GM13977 (cell line): ENCODE data around the gene ANKRD30A.
"Not testable (repeated sequence)": the region's sequence is repeated elsewhere in the genome, so short reads cannot be mapped to it uniquely, and the experiment has no call there.

Source experiments
- DNase-seq: peaks from one replicate; pipeline ENCODE4 v3.0.0; 2012; ENCODE audit warnings: low spot score
- in situ Hi-C: fragments of 300-500 bp; cut with MboI; formaldehyde crosslinking; loops from one replicate; pipeline ENCODE4 v1.12.0; 2022; ENCODE audit warnings: low sequenced_read_pairs, low pct_unique_long_range_greater_than_20kb, mixed read lengths, inconsistent platforms; ENCODE audit not compliant: unreplicated experiment
- TF ChIP-seq, protein P1 (sequence below): IDR thresholded peaks from 2 replicates; pipeline ENCODE4 v1.5.1; 2012; ENCODE audit warnings: mild to moderate bottlenecking, control low read depth; ENCODE audit not compliant: insufficient read depth; ENCODE audit errors: extremely low read depth, missing control alignments

ANKRD30A gene, protein sequence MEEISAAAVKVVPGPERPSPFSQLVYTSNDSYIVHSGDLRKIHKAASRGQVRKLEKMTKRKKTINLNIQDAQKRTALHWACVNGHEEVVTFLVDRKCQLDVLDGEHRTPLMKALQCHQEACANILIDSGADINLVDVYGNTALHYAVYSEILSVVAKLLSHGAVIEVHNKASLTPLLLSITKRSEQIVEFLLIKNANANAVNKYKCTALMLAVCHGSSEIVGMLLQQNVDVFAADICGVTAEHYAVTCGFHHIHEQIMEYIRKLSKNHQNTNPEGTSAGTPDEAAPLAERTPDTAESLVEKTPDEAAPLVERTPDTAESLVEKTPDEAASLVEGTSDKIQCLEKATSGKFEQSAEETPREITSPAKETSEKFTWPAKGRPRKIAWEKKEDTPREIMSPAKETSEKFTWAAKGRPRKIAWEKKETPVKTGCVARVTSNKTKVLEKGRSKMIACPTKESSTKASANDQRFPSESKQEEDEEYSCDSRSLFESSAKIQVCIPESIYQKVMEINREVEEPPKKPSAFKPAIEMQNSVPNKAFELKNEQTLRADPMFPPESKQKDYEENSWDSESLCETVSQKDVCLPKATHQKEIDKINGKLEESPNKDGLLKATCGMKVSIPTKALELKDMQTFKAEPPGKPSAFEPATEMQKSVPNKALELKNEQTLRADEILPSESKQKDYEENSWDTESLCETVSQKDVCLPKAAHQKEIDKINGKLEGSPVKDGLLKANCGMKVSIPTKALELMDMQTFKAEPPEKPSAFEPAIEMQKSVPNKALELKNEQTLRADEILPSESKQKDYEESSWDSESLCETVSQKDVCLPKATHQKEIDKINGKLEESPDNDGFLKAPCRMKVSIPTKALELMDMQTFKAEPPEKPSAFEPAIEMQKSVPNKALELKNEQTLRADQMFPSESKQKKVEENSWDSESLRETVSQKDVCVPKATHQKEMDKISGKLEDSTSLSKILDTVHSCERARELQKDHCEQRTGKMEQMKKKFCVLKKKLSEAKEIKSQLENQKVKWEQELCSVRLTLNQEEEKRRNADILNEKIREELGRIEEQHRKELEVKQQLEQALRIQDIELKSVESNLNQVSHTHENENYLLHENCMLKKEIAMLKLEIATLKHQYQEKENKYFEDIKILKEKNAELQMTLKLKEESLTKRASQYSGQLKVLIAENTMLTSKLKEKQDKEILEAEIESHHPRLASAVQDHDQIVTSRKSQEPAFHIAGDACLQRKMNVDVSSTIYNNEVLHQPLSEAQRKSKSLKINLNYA (N-terminal part only)

DNA sequence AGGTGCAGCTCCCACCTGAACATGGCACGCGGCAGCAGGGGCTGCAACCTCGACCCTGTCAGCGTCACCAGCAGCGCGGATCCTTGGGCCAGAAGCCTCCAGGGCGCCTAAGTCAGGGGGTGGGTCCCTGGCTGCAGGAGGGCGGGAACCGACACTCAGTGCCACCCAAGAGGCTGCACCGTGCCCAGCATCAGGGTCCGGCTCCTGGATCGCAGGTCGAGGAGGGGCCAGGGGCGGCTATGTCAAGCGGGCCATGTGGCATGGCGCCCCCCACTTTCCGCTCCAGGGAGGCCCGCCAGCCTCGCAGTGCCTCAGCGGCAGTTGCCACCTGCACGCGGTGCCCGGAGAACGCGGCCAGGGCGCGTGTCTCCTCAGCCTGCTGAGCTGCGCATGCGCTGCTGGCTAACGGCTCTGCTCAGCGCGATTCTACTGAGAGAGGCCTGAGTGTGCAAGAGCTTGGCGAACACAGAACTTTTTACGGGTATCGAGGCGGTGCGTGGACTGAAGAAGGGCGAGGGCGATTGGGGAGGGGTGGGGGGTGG, at the start of gene ANKRD30A:
TSS of gene ANKRD30A (plus strand) at position 408 of the 542 bp plus-strand sequence. CDS start 190 bp downstream, outside the sequence.
- no peak for DNase-seq
- in situ Hi-C loops, result no loop called here
- TF ChIP-seq, protein P1, sequence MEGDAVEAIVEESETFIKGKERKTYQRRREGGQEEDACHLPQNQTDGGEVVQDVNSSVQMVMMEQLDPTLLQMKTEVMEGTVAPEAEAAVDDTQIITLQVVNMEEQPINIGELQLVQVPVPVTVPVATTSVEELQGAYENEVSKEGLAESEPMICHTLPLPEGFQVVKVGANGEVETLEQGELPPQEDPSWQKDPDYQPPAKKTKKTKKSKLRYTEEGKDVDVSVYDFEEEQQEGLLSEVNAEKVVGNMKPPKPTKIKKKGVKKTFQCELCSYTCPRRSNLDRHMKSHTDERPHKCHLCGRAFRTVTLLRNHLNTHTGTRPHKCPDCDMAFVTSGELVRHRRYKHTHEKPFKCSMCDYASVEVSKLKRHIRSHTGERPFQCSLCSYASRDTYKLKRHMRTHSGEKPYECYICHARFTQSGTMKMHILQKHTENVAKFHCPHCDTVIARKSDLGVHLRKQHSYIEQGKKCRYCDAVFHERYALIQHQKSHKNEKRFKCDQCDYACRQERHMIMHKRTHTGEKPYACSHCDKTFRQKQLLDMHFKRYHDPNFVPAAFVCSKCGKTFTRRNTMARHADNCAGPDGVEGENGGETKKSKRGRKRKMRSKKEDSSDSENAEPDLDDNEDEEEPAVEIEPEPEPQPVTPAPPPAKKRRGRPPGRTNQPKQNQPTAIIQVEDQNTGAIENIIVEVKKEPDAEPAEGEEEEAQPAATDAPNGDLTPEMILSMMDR, result no peak

DNA sequence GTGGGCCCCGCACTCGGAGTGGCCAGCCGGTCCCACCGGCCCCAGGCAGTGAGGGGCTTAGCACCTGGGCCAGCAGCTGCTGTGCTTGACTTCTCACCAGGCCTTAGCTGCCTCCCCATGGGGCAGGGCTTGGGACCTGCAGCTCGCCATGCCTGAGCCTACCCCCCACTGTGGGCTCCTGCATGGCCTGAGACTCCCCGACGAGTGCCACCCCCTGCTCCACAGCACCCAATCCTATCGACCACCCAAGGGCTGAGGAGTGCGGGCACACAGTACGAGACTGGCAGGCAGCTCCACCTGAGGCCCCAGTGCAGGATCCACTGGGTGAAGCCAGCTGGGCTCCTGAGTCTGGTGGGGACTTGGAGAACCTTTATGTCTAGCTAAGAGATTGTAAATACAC, 49.3 kb upstream of the ANKRD30A start:
- in situ Hi-C loops, DNase-seq: not testable (repeated sequence)

DNA sequence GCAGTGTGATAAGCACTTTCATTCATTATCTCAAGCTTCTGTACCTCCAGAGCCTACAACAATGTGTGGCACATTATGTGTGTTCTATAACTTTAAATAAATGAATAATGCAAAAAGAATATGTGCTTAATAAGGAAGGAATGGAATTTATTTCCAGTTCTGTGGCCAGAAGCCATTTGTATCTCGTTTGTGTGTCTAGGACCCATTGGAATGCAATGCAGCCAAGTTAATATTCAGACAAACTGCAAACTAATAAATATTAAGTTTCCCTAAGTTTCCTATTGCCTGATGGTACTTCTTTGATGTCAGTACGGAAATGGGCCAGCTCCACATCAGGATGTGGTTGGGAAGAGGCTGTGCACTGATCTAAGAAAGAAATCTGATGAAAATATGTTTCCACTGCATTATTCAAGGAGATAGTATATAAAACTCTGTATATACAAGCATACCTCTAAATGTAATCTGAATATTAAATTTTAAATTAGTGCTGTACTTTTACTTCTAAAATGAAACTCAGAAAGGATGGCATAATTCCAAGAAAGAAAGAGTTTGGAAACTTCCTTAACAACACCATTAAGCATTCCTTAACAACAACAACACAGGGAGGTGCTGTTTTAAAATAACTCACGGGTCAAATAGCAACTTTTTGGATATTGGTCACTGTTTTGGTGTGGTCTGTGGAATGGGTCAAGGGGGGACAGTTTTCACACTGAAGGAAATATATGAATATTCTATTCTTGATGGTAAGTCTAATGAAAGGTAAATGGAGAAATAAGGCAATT, 29.4 kb upstream of the ANKRD30A start:
- TF ChIP-seq, protein P1, result no peak
- DNase-seq, result no peak
- in situ Hi-C loops, result no loop called here

DNA sequence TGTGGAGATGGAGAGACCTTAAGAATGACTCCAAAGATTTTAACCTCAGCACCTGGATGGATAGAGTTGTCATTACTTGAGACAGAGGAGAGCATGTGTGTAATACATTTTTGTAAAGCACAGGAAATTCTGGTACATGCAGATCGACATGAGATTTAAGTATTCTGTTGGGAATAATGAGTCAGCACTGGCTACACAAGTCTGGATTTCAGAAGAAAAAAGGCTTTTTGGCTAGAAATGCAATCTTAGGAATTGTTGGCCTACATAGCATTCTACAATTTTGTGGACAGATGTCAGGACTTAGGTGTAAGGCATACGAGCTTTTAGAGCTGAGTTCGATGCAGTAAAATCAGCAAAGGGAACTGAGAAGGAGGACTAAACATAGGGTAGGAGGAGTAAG, 24.1 kb upstream of the ANKRD30A start:
- no peak for DNase-seq
- TF ChIP-seq, protein P1, result no peak
- in situ Hi-C loops, result no loop called here

DNA sequence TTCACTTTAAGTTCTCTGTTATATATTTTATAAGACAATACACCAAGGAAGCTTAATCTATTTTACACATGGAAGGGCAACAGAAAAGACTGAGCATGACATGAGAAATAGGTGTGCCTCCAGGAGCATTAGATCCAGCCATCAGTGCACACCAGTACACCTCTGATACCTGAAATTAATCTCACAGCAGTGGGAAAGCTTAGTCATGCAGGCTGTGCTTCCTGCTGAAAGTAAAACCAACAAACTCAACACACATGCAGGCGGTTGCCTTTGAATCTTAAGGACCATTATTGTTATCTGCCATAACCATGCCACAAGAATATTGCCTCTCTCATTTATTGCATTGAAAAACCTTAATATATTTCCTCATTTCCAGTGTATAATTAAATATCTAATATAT, 16.4 kb upstream of the ANKRD30A start:
- in situ Hi-C loops, result no loop called here
- TF ChIP-seq, protein P1, result no peak
- DNase-seq, result no peak

DNA sequence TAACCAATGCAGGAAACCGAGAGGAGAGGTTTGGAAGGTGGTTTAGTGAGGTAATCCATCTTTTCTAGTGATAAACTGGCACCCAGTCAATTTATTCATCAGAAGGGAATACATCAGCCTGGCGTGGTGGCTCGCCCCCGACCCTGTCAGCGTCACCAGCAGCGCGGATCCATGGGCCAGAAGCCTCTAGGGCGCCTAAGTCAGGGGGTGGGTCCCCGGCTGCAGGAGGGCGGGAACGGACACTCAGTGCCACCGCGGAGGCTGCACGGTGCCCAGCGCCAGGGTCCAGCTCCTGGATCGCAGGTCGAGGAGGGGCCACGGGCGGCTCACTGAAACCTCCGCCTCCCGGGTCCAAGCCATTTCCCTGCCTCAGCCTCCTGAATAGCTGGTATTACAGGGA, 866 bp upstream of the ANKRD30A start:
- in situ Hi-C loops, result no loop called here
- TF ChIP-seq, protein P1, result no peak

More for the DNA sequence above, 866 bp upstream of the ANKRD30A start:
- DNase-seq, result no peak
